22Rv1 (cell line): ENCODE results near the gene SHFL.

Source experiments
- H3K27ac ChIP-seq: fragments of 450-650 bp; 2 replicates; pipeline ENCODE4 v1.5.1; 2017
- CTCF ChIP-seq: fragments of 450-650 bp; IDR thresholded peaks from 2 replicates; pipeline ENCODE4 v1.5.1; 2017; ENCODE audit warnings: mild to moderate bottlenecking
- ZFX ChIP-seq: fragments of 450-650 bp; IDR thresholded peaks from 2 replicates; pipeline ENCODE4 v1.6.1; 2017; ENCODE audit warnings: antibody characterized with exemption, borderline replicate concordance

The SHFL gene

GRCh38 chr19:10115392-10116084 is 29.4 kb downstream of the SHFL start:
- no peak for TF ChIP-seq ZFX
- TF ChIP-seq CTCF, result no peak
- peak overlapping the region; percentile 63; the same call in 1 of the 2 replicates for H3K27ac ChIP-seq

- no peak overlapping the region for H3K27ac ChIP-seq
- TF ChIP-seq ZFX, result no peak
- no peak for TF ChIP-seq CTCF
These were observed 30.2 kb downstream of the SHFL start for GRCh38 chr19:10116085-10116865.

GRCh38 chr19:10116866-10117616 is 30.9 kb downstream of the SHFL start:
- TF ChIP-seq ZFX, result no peak
- TF ChIP-seq CTCF, result no peak
- H3K27ac ChIP-seq, result no peak overlapping the region

- peak overlapping the region; percentile 64 for H3K27ac ChIP-seq
- TF ChIP-seq ZFX (no peak), CTCF (no peak)
These were observed 32.8 kb downstream of the SHFL start for GRCh38 chr19:10118960-10119359.

- TF ChIP-seq CTCF, result no peak
- no peak for TF ChIP-seq ZFX
- H3K27ac ChIP-seq, result peak overlapping the region; percentile 64; the same call in 1 of the 2 replicates
These were observed 34.5 kb downstream of the SHFL start for GRCh38 chr19:10120538-10121189.

- peak overlapping the region; percentile 45 for H3K27ac ChIP-seq
- no peak for TF ChIP-seq ZFX
- TF ChIP-seq CTCF, result no peak
These were observed 35.9 kb downstream of the SHFL start for GRCh38 chr19:10122045-10122444.
